ENCODE results near the gene NUP107.
"Not testable (repeated sequence)": the region's sequence is repeated elsewhere in the genome, so short reads cannot be mapped to it uniquely, and the experiment has no call there.

The NUP107 gene

DNA sequence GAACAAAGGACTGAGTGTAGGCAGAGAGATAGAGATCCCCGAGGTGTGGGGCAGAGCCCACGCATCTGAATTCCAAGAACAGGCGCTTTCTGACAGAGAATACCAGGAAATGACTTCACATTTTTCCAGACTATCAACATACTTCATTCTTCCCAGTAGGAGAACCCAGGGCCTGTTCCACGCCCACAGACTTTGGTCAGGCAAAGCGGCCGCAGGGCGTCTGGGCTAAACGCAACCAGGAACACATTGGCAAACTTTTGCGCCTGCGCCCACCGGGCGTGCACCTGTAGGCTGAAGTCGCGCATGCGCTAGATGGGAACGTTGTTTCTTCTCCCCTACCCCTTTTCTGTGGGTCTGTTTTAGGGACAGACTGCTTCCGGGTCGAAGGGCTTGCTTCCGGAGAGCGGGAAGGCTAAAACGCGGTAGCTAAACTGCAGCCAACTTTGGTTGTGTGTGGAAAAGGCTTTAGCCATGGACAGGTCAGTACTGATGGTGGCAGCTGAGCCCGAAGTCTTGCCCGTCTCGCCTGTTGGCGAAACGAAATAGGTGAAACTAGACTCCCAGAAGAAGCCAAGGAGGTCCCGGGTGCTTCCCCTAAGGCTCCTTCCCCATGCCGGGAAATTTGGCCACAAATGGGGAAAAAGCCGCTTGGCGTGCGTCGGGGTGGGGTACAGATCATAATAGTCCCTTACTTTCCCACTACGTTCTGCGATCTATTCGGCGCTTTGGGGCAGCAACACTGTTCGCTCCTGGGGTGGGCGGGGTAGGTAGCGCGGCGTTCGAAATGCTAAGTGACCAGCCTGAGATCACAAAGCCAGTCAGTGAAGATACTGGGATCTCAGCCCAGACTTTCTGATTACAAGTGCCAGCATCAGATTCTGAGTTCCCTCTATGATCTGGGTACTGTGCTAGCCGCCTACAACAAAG is at the start of gene NUP107:
NUP107 (plus strand) TSS at position 384 of the 927 bp plus-strand sequence; CDS start at position 472, 88 bp downstream.
- peak within 1 kb of the TSS; percentile 91 for H3K4me3 ChIP-seq (ENCODE audit: low read length)
- TF ChIP-seq ZNF274 (IDR thresholded peaks at IDR 0.05; ENCODE audit: low read depth, low read length): no peak

- not testable (repeated sequence) for H3K4me3 ChIP-seq (ENCODE audit: low read length)
These were observed 49.3 kb upstream of the NUP107 start for GRCh38 chr12:68637439-68637838.

GRCh38 chr12:68638171-68638570 is 48.6 kb upstream of the NUP107 start:
- H3K4me3 ChIP-seq (ENCODE audit: low read length): no peak overlapping the region
- no peak for TF ChIP-seq ZNF274 (IDR thresholded peaks at IDR 0.05; ENCODE audit: low read depth, low read length)

- H3K4me3 ChIP-seq (ENCODE audit: low read length): no peak overlapping the region
These were observed 47.9 kb upstream of the NUP107 start for GRCh38 chr12:68638721-68639395.

DNA sequence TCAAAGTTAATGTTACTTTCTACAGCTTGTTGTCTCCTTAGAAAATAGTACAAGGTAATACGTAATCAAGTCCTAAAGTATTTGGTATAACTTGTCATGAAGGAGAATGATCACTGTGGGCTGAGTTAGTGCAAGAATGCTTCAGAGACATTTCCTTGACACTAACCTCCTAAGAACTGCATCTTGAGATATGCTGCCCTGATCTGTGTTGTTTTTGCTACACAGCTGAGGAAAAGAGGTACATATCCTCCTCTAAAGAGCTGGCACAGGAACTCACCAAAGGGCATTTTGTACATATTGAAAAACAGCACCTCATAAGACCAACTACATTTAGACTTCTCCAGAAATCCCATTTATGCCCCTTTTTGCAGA is 47.4 kb upstream of the NUP107 start:
- no peak for TF ChIP-seq ZNF274 (IDR thresholded peaks at IDR 0.05; ENCODE audit: low read depth, low read length)
- no peak overlapping the region for H3K4me3 ChIP-seq (ENCODE audit: low read length)

More at GRCh38 chr12:68638721-68639395, 47.9 kb upstream of the NUP107 start:
- TF ChIP-seq ZNF274 (IDR thresholded peaks at IDR 0.05; ENCODE audit: low read depth, low read length): no peak

DNA sequence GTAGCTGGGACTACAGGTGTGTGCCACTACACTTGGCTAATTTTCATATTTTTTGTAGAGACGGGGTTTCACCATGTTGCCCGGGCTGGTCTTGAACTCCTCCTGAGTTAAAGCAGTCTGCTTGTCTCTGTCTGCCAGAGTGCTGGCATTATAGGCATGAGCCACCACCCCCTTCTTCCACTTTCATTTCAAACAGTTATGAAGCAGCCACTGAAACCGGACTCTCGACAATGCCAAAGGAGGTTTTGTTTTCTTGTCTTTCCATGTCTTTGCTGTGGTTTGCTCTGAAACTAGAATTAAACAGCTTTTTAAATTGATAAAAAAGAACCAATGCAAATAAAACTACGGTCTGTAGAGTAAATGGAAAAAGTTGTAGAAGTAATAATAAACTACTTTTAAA is 45.6 kb upstream of the NUP107 start:
- TF ChIP-seq ZNF274 (IDR thresholded peaks at IDR 0.05; ENCODE audit: low read depth, low read length): no peak
- H3K4me3 ChIP-seq (ENCODE audit: low read length): peak overlapping the region; percentile 59; the same call in 1 of the 2 replicates

- no peak overlapping the region for H3K4me3 ChIP-seq (ENCODE audit: low read length)
- no peak for TF ChIP-seq ZNF274 (IDR thresholded peaks at IDR 0.05; ENCODE audit: low read depth, low read length)
These were observed 40.3 kb upstream of the NUP107 start for GRCh38 chr12:68646484-68646883.

- TF ChIP-seq ZNF274 (IDR thresholded peaks at IDR 0.05; ENCODE audit: low read depth, low read length): no peak
- no peak overlapping the region for H3K4me3 ChIP-seq (ENCODE audit: low read length)
These were observed 39.3 kb upstream of the NUP107 start for GRCh38 chr12:68647507-68647906.

DNA sequence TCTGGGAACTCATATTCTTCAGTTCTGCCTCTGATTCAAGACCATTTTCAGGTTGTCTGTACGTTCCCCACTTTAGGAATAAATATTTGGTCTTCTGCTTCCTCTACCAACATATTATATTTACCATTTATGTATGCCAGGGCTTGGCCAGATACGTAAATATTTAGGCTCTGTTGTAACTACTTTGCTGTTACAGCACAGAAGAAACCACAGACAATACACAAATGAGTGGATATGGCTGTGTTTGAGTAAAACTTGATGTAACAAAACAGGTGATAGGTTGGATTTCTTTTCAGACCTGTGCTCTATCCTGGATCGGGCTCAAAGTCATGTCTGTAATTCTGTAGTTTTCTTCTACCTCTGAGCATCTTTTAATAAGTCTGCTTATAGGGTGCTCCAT is 38.6 kb upstream of the NUP107 start:
- H3K4me3 ChIP-seq (ENCODE audit: low read length): no peak overlapping the region
- TF ChIP-seq ZNF274 (IDR thresholded peaks at IDR 0.05; ENCODE audit: low read depth, low read length): no peak

- no peak overlapping the region for H3K4me3 ChIP-seq (ENCODE audit: low read length)
- TF ChIP-seq ZNF274 (IDR thresholded peaks at IDR 0.05; ENCODE audit: low read depth, low read length): no peak
These were observed 21.7 kb upstream of the NUP107 start for GRCh38 chr12:68665016-68665569.

- TF ChIP-seq ZNF274 (IDR thresholded peaks at IDR 0.05; ENCODE audit: low read depth, low read length): no peak
- no peak overlapping the region for H3K4me3 ChIP-seq (ENCODE audit: low read length)
These were observed 19.5 kb upstream of the NUP107 start for GRCh38 chr12:68667291-68667690.

- H3K4me3 ChIP-seq (ENCODE audit: low read length): no peak overlapping the region
- TF ChIP-seq ZNF274 (IDR thresholded peaks at IDR 0.05; ENCODE audit: low read depth, low read length): no peak
These were observed 18.9 kb upstream of the NUP107 start for GRCh38 chr12:68667896-68668295.

DNA sequence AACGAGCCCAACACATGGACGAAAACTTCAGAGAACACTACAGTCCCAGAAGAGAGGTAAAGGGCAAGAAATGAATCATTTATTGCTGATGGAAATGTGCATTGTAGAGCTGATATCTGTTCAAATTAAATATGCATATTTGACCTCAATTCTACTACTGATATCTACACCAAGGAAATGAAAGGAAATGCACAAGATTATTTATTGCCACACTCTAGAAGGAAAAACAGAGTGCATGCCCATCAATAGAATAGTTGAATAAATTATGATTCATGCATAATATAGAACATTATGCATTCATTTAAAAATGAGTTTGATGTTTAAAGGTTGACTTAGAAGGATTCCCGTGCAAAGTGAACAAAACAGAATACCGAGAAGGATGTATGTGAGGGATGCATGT is 15.6 kb upstream of the NUP107 start:
- no peak for TF ChIP-seq ZNF274 (IDR thresholded peaks at IDR 0.05; ENCODE audit: low read depth, low read length)
- no peak overlapping the region for H3K4me3 ChIP-seq (ENCODE audit: low read length)

DNA sequence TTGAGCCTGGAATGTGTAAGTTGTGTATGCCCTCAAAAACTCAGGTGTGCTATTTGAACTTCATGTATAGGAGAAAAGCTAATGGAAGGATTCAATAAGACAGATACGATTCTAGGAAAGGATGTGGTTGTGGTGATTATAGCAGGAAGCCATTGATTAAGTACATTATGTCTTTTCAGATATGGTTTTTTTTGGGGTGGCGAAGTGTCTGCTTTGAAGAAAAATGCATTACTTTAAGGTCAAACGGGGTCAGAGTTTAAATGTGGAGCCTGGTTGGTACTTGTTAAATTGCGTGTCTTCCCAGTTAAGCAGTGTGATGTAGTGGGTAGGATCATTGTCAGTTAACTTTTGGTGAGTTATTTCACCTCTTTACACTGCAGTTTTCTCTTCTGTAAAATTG is 13.0 kb upstream of the NUP107 start:
- TF ChIP-seq ZNF274 (IDR thresholded peaks at IDR 0.05; ENCODE audit: low read depth, low read length): no peak
- H3K4me3 ChIP-seq (ENCODE audit: low read length): no peak overlapping the region

DNA sequence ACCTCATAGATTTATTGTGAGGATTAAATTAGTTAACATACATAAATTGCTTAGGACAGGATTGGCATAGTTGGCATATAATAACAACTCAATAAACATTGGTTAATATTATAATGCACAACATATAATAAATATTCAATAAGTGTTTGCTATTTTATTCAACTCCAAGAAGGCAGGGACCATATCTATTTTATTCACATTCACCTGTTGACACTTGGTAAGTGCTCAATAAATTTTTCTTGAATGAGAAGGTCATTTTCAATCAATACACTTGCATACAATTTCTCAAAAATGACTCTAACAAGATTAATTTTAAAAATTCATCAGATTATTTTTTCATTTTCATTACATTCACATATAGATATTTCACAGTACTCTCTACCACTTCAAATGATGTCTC is 12.4 kb upstream of the NUP107 start:
- no peak for TF ChIP-seq ZNF274 (IDR thresholded peaks at IDR 0.05; ENCODE audit: low read depth, low read length)

More for the DNA sequence above, 12.4 kb upstream of the NUP107 start:
- no peak overlapping the region for H3K4me3 ChIP-seq (ENCODE audit: low read length)
